Lower leg skin (tissue), 3 donors: Measurements from ENCODE around the gene SRRM2.

ENCODE experiments used
- POLR2A ChIP-seq, 2 donors: fragments of 450-650 bp; IDR thresholded peaks; one replicate each; pipeline ENCODE4 v1.6.1; 2016 to 2017; ENCODE audit warnings: antibody characterized with exemption in 2 of 2, mild to moderate bottlenecking in 1 of 2, moderate library complexity in 1 of 2
- TF ChIP-seq, protein P1 (sequence below), 3 donors: fragments of 450-650 bp; IDR thresholded peaks; one replicate each; pipeline ENCODE4 v1.5.1; 2016; ENCODE audit warnings: antibody characterized with exemption in 3 of 3, mild to moderate bottlenecking in 3 of 3, moderate library complexity in 2 of 3

DNA sequence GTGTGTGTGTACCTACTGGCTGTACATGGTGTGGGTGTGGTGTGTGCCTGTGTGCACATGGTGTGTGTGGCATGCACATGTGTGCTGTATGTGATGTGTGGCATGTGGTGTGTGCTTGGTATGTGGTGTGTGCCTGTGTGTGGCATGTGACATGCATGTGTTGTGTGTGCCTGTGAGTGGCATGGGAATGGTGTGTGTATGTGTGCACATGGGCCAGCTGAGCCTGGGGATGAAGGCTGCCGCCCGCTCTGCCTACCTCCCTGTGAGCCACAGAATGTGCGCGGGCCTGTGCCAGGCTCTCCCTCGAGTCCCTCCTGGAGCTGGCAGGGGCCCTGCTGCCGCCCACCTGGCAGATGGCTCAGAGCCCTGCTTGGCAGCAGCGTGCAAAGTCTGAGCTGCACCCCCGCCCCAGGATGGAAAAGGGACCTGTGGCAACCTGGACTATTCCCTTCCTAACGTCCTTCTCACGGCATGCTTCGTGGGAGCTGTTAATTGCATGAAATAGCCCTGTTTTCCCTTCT lies 41.7 kb upstream of the SRRM2 start:
- TF ChIP-seq, protein P1, sequence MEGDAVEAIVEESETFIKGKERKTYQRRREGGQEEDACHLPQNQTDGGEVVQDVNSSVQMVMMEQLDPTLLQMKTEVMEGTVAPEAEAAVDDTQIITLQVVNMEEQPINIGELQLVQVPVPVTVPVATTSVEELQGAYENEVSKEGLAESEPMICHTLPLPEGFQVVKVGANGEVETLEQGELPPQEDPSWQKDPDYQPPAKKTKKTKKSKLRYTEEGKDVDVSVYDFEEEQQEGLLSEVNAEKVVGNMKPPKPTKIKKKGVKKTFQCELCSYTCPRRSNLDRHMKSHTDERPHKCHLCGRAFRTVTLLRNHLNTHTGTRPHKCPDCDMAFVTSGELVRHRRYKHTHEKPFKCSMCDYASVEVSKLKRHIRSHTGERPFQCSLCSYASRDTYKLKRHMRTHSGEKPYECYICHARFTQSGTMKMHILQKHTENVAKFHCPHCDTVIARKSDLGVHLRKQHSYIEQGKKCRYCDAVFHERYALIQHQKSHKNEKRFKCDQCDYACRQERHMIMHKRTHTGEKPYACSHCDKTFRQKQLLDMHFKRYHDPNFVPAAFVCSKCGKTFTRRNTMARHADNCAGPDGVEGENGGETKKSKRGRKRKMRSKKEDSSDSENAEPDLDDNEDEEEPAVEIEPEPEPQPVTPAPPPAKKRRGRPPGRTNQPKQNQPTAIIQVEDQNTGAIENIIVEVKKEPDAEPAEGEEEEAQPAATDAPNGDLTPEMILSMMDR (IDR thresholded peaks at IDR 0.05), result no peak
- no peak for TF ChIP-seq POLR2A (IDR thresholded peaks at IDR 0.05)
